Vagina (tissue), 2 donors: ENCODE measurements around the gene DUSP18. TPM values are rescaled to one million over a fixed set of nuclear protein-coding genes. Genes with fewer than 3 reads are reported as not detected.

Source experiments
- DNase-seq, 2 donors: peaks; one replicate each; pipeline ENCODE4 v3.0.0-alpha.2; 2017; ENCODE audit errors: extremely low spot score in 2 of 2
- H3K27ac ChIP-seq: fragments of 200-600 bp; sonication (generic); one replicate; pipeline ENCODE4 v1.5.1; 2019
- H3K27me3 ChIP-seq: fragments of 200-600 bp; sonication (generic); one replicate; pipeline ENCODE4 v1.5.1; 2019
- H3K36me3 ChIP-seq, 2 donors: fragments of 200-600 bp; sonication (generic); one replicate each; pipeline ENCODE4 v1.5.1; 2017 to 2019
- H3K4me1 ChIP-seq: fragments of 200-600 bp; sonication (generic); one replicate; pipeline ENCODE4 v1.5.1; 2019
- H3K4me3 ChIP-seq, 2 donors: fragments of 200-600 bp; sonication (generic); 1 replicate in 1 of 2; 2 replicates in 1 of 2; pipeline ENCODE4 v1.5.1; 2016 to 2019
- H3K9me3 ChIP-seq: fragments of 200-600 bp; sonication (generic); one replicate; pipeline ENCODE4 v1.5.1; 2019
- CTCF ChIP-seq, 3 experiments: fragments of 450-650 bp in 2 of 3; fragments of 200-600 bp in 1 of 3; sonication (generic) in 1 of 3; IDR thresholded peaks; one replicate each; pipeline ENCODE4 v1.5.1; 2017 to 2019; ENCODE audit warnings: antibody characterized with exemption in 3 of 3, mild to moderate bottlenecking in 2 of 3, moderate library complexity in 2 of 3
- POLR2A ChIP-seq, 2 donors: fragments of 450-650 bp; IDR thresholded peaks; one replicate each; pipeline ENCODE4 v1.6.1; 2017; ENCODE audit warnings: antibody characterized with exemption in 2 of 2, mild to moderate bottlenecking in 2 of 2, moderate library complexity in 2 of 2
- POLR2AphosphoS5 ChIP-seq, 2 donors: sonication (generic); formaldehyde crosslinking; IDR thresholded peaks; one replicate each; pipeline ENCODE4 v1.9.0; 2017; ENCODE audit warnings: antibody characterized with exemption in 2 of 2, mild to moderate bottlenecking in 2 of 2, low read depth in 1 of 2; ENCODE audit not compliant: insufficient read depth in 1 of 2
- intact Hi-C: fragments of 100-400 bp; cut with DNase I; formaldehyde crosslinking; loops from one replicate; pipeline ENCODE4 v1.15.1; 2023
- total RNA-seq: library from RNA; depleted of rRNA; stranded (reverse); fragments of >200 nt; gene quantifications from one replicate; pipeline ENCODE4 v1.2.3, GENCODE V29; 2016

Gene DUSP18
- total RNA-seq, 1 donor from 2014 or later, result 7.4 TPM

DNA sequence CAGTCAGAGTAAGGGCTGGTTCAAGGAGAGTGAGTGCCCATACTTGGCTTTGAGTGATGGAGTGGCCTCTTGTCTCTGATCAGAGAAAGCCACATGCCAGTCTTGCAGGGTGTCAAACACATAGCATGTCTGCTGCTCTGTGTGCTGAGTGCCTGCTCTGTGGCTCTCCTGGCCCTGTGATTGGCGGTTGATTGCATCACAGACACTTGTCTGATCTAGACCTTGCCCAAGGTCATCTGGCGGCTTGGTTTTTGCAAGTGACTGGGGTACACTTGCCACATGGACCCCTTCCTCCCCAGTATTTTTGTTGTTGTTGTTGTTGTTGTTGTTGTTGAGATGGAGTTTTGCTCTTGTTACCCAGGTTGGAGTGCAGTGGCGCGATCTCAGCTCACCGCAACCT, 37.3 kb upstream of the DUSP18 start:
- no peak for DNase-seq
- Histone ChIP-seq H3K4me3 (no peak overlapping the region), H3K27me3 (no peaks in the 10 kb centered on the region), H3K4me1 (no peaks in the 10 kb centered on the region), H3K9me3 (no peaks in the 10 kb centered on the region), H3K27ac (no peak overlapping the region), H3K36me3 (no peaks in the 10 kb centered on the region)
- TF ChIP-seq POLR2A (IDR thresholded peaks at IDR 0.05) (no peak), POLR2AphosphoS5 (IDR thresholded peaks at IDR 0.05; ENCODE audit: insufficient read depth in 1 of 2, low read depth in 1 of 2) (no peak), CTCF (IDR thresholded peaks at IDR 0.05) (no peak)
- intact Hi-C loops, result no loop called here

DNA sequence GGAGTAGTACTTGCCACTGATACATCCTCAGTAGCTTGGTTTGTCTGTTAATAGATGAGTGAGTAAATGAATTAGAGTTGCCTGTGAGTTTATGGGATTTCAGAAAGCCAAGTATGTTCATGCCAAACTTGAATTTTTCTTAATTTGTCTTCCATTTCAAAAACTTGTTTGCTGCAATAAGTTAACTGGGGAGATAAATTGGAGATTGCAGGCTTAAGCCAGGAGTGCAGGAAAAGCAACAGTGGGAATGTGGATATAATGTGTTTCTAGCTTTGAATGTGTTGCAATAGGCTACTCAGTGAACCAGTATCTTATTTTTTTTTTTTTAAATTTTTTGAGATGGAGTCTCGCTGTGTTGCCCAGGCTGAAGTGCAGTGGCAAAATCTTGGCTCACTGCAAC, 35.2 kb upstream of the DUSP18 start:
- TF ChIP-seq POLR2AphosphoS5 (IDR thresholded peaks at IDR 0.05; ENCODE audit: insufficient read depth in 1 of 2, low read depth in 1 of 2) (no peak), CTCF (IDR thresholded peaks at IDR 0.05) (no peak), POLR2A (IDR thresholded peaks at IDR 0.05) (no peak)
- Histone ChIP-seq H3K4me3 (no peak overlapping the region), H3K27ac (no peak overlapping the region), H3K36me3 (no peaks in the 10 kb centered on the region), H3K27me3 (no peaks in the 10 kb centered on the region), H3K9me3 (no peaks in the 10 kb centered on the region), H3K4me1 (no peaks in the 10 kb centered on the region)
- intact Hi-C loops, result no loop called here
- DNase-seq, result no peak

GRCh38 chr22:30701872-30702271, 34.2 kb upstream of the DUSP18 start:
- Histone ChIP-seq H3K27ac (no peak overlapping the region), H3K4me3 (no peak overlapping the region), H3K9me3 (no peaks in the 10 kb centered on the region), H3K27me3 (no peaks in the 10 kb centered on the region), H3K36me3 (no peaks in the 10 kb centered on the region), H3K4me1 (no peaks in the 10 kb centered on the region)
- TF ChIP-seq POLR2A (IDR thresholded peaks at IDR 0.05) (no peak), POLR2AphosphoS5 (IDR thresholded peaks at IDR 0.05; ENCODE audit: insufficient read depth in 1 of 2, low read depth in 1 of 2) (no peak), CTCF (IDR thresholded peaks at IDR 0.05) (no peak)
- intact Hi-C loops, result no loop called here
- no peak for DNase-seq

- TF ChIP-seq POLR2A (IDR thresholded peaks at IDR 0.05), result no peak
- TF ChIP-seq POLR2AphosphoS5 (IDR thresholded peaks at IDR 0.05; ENCODE audit: insufficient read depth in 1 of 2, low read depth in 1 of 2), result no peak
- no peak for TF ChIP-seq CTCF (IDR thresholded peaks at IDR 0.05)
- no peaks in the 10 kb centered on the region for H3K9me3 ChIP-seq
- no peak overlapping the region for H3K4me3 ChIP-seq
- intact Hi-C loops, result no loop called here
- H3K36me3 ChIP-seq, result no peaks in the 10 kb centered on the region
- DNase-seq, result no peak
- peaks cover 8% of the 10 kb centered on the region for H3K4me1 ChIP-seq
- H3K27ac ChIP-seq, result no peak overlapping the region
- H3K27me3 ChIP-seq, result no peaks in the 10 kb centered on the region
Measured at GRCh38 chr22:30697975-30698374, 30.3 kb upstream of the DUSP18 start.

DNA sequence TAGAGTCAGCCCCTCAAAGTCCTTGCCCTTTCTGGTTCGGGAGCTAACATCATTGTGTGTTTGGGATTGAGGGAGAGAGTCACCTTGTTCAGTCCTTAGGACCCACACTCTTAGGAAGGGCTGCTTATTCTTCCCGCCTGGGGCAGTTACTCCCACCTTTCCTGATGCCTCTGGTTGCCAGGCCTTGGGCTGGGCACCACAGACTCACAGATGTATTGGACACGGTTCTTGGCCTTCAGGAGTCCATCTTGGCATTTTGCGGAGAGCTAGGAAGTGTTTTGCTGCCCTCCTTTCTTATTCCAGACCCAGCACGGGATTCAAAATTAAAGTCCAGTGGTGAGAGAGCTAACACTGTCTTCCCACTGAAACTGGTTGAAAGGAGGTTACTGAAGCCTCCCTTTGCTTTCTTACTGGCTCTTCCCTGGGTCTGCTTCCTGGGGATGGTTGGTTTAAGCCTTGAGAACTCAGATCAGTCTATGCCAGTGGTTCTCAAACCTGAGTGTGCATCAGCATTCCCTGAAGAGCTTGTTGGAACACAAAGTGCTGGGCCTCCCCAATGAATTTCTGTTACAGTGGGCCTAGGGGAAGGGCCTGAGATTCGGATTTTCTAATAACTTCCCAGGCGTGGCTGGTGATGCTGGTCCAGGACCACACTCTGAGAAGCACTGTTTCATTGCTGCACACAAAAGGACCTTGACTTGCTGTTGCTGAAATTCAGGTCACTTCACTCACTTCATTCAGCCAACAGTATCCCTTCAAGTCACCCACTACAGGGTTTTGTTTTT, 28.4 kb upstream of the DUSP18 start:
- Histone ChIP-seq H3K27me3 (no peaks in the 10 kb centered on the region), H3K4me3 (no peak overlapping the region), H3K4me1 (peaks cover 8% of the 10 kb centered on the region), H3K27ac (no peak overlapping the region), H3K36me3 (no peaks in the 10 kb centered on the region), H3K9me3 (no peaks in the 10 kb centered on the region)
- no peak for DNase-seq
- TF ChIP-seq CTCF (IDR thresholded peaks at IDR 0.05) (no peak), POLR2A (IDR thresholded peaks at IDR 0.05) (no peak), POLR2AphosphoS5 (IDR thresholded peaks at IDR 0.05; ENCODE audit: insufficient read depth in 1 of 2, low read depth in 1 of 2) (no peak)
- intact Hi-C loops, result no loop called here
